IMR-90 (cell line): ENCODE data around the gene TRIP4. TPM values are rescaled to one million over a fixed set of nuclear protein-coding genes. Genes with fewer than 3 reads are reported as not detected.
A peak's percentile ranks its signal among the peaks of the same experiment; 100 is the strongest.

Source experiments
- ATAC-seq: fragments of 200-7000 bp; cut with Tn5 transposase; 2 replicates; pipeline ENCODE4 v1.9.1; 2020; ENCODE audit warnings: low read depth, mild to moderate bottlenecking, moderate library complexity
- BruUV-seq: library from RNA; stranded (reverse); fragments of 400-500 nt; replicated peaks from 2 replicates; lab custom pipeline; 2021; lab: Mats Ljungman, UMichigan
- CTCF ChIA-PET: fragments of 300-600 bp; formaldehyde crosslinking; extraction: SDS; loops from one replicate; lab custom pipeline; 2021; ENCODE audit warnings: antibody characterized with exemption; lab: Yijun Ruan, JAX
- POLR2A ChIA-PET: fragments of 300-600 bp; sonication (Branson Sonifier 250); formaldehyde crosslinking; loops from one replicate; lab custom pipeline; 2022; ENCODE audit warnings: antibody characterized with exemption; ENCODE audit not compliant: unreplicated experiment; lab: Charles Lee
- DNase-seq: peaks from one replicate; pipeline ENCODE4 v3.0.0; 2013
- H2AFZ ChIP-seq: replicated peaks from 2 replicates; pipeline ENCODE3; 2013; ENCODE audit warnings: low read length, mild to moderate bottlenecking; ENCODE audit not compliant: poor library complexity
- H2AK5ac ChIP-seq: 2 replicates; pipeline ENCODE4 v1.6.1; 2013; ENCODE audit warnings: low read depth, low read length, inconsistent platforms
- H2AK9ac ChIP-seq: replicated peaks from 2 replicates; pipeline ENCODE3; 2013; ENCODE audit warnings: mild to moderate bottlenecking, low read depth, low read length, moderate library complexity; ENCODE audit not compliant: poor library complexity
- H2BK120ac ChIP-seq: 2 replicates; pipeline ENCODE4 v1.6.1; 2013; ENCODE audit warnings: low read depth, low read length, inconsistent platforms
- H2BK15ac ChIP-seq: 3 replicates; pipeline ENCODE4 v1.6.1; 2013; ENCODE audit warnings: low read depth, low read length, inconsistent platforms
- H2BK20ac ChIP-seq: 2 replicates; pipeline ENCODE4 v1.6.1; 2013; ENCODE audit warnings: low read depth, mild to moderate bottlenecking, inconsistent platforms, low read length, moderate library complexity
- H2BK5ac ChIP-seq: 2 replicates; pipeline ENCODE4 v1.6.1; 2013; ENCODE audit warnings: mild to moderate bottlenecking, low read depth, low read length, inconsistent platforms; ENCODE audit not compliant: poor library complexity, severe bottlenecking
- H3K14ac ChIP-seq: replicated peaks from 2 replicates; pipeline ENCODE4 v1.6.1; 2013; ENCODE audit warnings: low read depth, low read length, inconsistent platforms
- H3K18ac ChIP-seq: 2 replicates; pipeline ENCODE4 v1.6.1; 2013; ENCODE audit warnings: low read depth, low read length, control low read depth
- H3K23ac ChIP-seq: 2 replicates; pipeline ENCODE4 v1.6.1; 2013; ENCODE audit warnings: low read depth, low read length, inconsistent platforms
- H3K27ac ChIP-seq: 2 replicates; pipeline ENCODE4 v1.5.1; 2013; ENCODE audit warnings: mild to moderate bottlenecking, control low read depth, low read length; ENCODE audit not compliant: insufficient read depth
- H3K27me3 ChIP-seq: 2 replicates; pipeline ENCODE4 v1.6.1; 2013; ENCODE audit warnings: low read length; ENCODE audit not compliant: control insufficient read depth, insufficient read depth
- H3K36me3 ChIP-seq: 2 replicates; pipeline ENCODE4 v1.6.1; 2013; ENCODE audit warnings: low read length, mixed read lengths; ENCODE audit not compliant: control insufficient read depth, insufficient read depth
- H3K4ac ChIP-seq: 2 replicates; pipeline ENCODE4 v1.6.1; 2013; ENCODE audit warnings: low read depth, low read length, inconsistent platforms
- H3K4me1 ChIP-seq: 2 replicates; pipeline ENCODE4 v1.6.1; 2013; ENCODE audit warnings: low read length, mixed read lengths; ENCODE audit not compliant: control insufficient read depth, insufficient read depth
- H3K4me2 ChIP-seq: 2 replicates; pipeline ENCODE4 v1.6.1; 2013; ENCODE audit warnings: low read depth, mild to moderate bottlenecking, control low read depth, low read length, moderate library complexity
- H3K4me3 ChIP-seq: 2 replicates; pipeline ENCODE4 v1.5.1; 2013; ENCODE audit warnings: low read depth, mild to moderate bottlenecking, control low read depth, low read length, moderate library complexity; ENCODE audit not compliant: insufficient read depth
- H3K56ac ChIP-seq: 2 replicates; pipeline ENCODE4 v1.6.1; 2013; ENCODE audit warnings: low read length, inconsistent platforms; ENCODE audit not compliant: insufficient read depth; ENCODE audit errors: extremely low read depth
- H3K79me1 ChIP-seq, 2 experiments: 2 replicates each; pipeline ENCODE4 v1.6.1; 2013; ENCODE audit warnings: low read length in 2 of 2, inconsistent platforms in 1 of 2, low read depth in 1 of 2
- H3K9ac ChIP-seq: 2 replicates; pipeline ENCODE4 v1.6.1; 2013; ENCODE audit warnings: low read depth, low read length, control low read depth
- H3K9me1 ChIP-seq: 2 replicates; pipeline ENCODE4 v1.6.1; 2013; ENCODE audit warnings: low read length, inconsistent platforms; ENCODE audit not compliant: insufficient read depth
- H3K9me3 ChIP-seq: 2 replicates; pipeline ENCODE4 v1.6.1; 2013; ENCODE audit warnings: low read length; ENCODE audit not compliant: control insufficient read depth, insufficient read depth
- H4K20me1 ChIP-seq: 2 replicates; pipeline ENCODE4 v1.6.1; 2013; ENCODE audit warnings: low read length, inconsistent platforms; ENCODE audit not compliant: insufficient read depth
- H4K5ac ChIP-seq: 2 replicates; pipeline ENCODE4 v1.6.1; 2013; ENCODE audit warnings: mild to moderate bottlenecking, low read depth, low read length, control low read depth
- H4K8ac ChIP-seq, 2 experiments: 2 replicates each; pipeline ENCODE4 v1.6.1; 2013; ENCODE audit warnings: low read depth in 2 of 2, low read length in 2 of 2, control low read depth in 1 of 2, inconsistent platforms in 1 of 2
- H4K91ac ChIP-seq: 2 replicates; pipeline ENCODE4 v1.6.1; 2013; ENCODE audit warnings: low read depth, low read length, inconsistent platforms; ENCODE audit not compliant: insufficient read depth
- BHLHE40 ChIP-seq: fragments of 150-350 bp; IDR thresholded peaks from 2 replicates; pipeline ENCODE4 v1.6.1; 2016; ENCODE audit warnings: mild to moderate bottlenecking, low read depth, low read length
- CEBPB ChIP-seq: IDR thresholded peaks from 2 replicates; pipeline ENCODE4 v1.6.1; 2012; ENCODE audit warnings: low read depth, low read length, improper control_type of control experiment
- CTCF ChIP-seq: conservative IDR thresholded peaks from 2 replicates; pipeline ENCODE4 v1.5.1; 2012; ENCODE audit warnings: mild to moderate bottlenecking, low read depth, low read length, improper control_type of control experiment
- MXI1 ChIP-seq: IDR thresholded peaks from 2 replicates; pipeline ENCODE4 v1.6.1; 2012; ENCODE audit warnings: low read depth, mild to moderate bottlenecking, low read length, moderate library complexity, borderline replicate concordance
- NFE2L2 ChIP-seq: fragments of 150-350 bp; IDR thresholded peaks from 2 replicates; pipeline ENCODE4 v1.6.1; 2016; ENCODE audit warnings: low read depth, mild to moderate bottlenecking, low read length
- RAD21 ChIP-seq: IDR thresholded peaks from 2 replicates; pipeline ENCODE4 v1.6.1; 2012; ENCODE audit warnings: low read length, improper control_type of control experiment
- SMC3 ChIP-seq: fragments of 150-350 bp; IDR thresholded peaks from 2 replicates; pipeline ENCODE4 v1.6.1; 2016; ENCODE audit warnings: low read depth, mild to moderate bottlenecking, antibody characterized with exemption, low read length, moderate library complexity
- WGBS, 2 experiments: methylation state at CpG; one replicate each; pipeline versions ENCODE4 v1.1.5 to v1.1.7; 2013; ENCODE audit warnings: missing lambda C conversion rate in 2 of 2; ENCODE audit not compliant: insufficient read length in 1 of 2; ENCODE audit errors: extremely low coverage in 2 of 2; 5-methylcytosine and 5-hydroxymethylcytosine counted together
- dilution Hi-C: fragments of 300-500 bp; cut with HindIII; formaldehyde crosslinking; loops from one replicate; pipeline ENCODE4 v1.14.3; 2018; ENCODE audit warnings: low sequenced_read_pairs; ENCODE audit not compliant: unreplicated experiment
- in situ Hi-C: fragments of 300-500 bp; cut with MboI; formaldehyde crosslinking; loops from 3 replicates; pipeline ENCODE4 v1.14.3; 2019; ENCODE audit warnings: low sequenced_read_pairs, inconsistent platforms, mixed read lengths
- intact Hi-C: fragments of 100-400 bp; cut with micrococcal nuclease; formaldehyde crosslinking; loops from 2 replicates; pipeline ENCODE4 v1.10.0; 2022
- polyA plus RNA-seq, 3 experiments: library from polyadenylated mRNA; depleted of rRNA; stranded (reverse); fragments of >200 nt; gene quantifications; 2 replicates each; pipeline ENCODE4 v1.2.3, GENCODE V29; 2012; ENCODE audit warnings: low replicate concordance in 1 of 3
- total RNA-seq: library from RNA; depleted of rRNA; stranded (reverse); fragments of >200 nt; gene quantifications from 2 replicates; pipeline ENCODE4 v1.2.3, GENCODE V29; 2012

Gene TRIP4
- total and polyA plus RNA-seq, 2 of the 4 experiments (the other 2 are of a cell fraction), result 13.1 to 19.4 TPM

- no peak for TF ChIP-seq BHLHE40
Measured at GRCh38 chr15:64464276-64465005, 76.8 kb downstream of the TRIP4 start (continued).

GRCh38 chr15:64466408-64467141 is 78.9 kb downstream of the TRIP4 start:
- CTCF ChIA-PET, result no interaction called here
- Histone ChIP-seq H3K4me3 (no peak overlapping the region), H4K8ac (no peak overlapping the region), H3K9me3 (no peaks in the 10 kb centered on the region), H3K27ac (no peak overlapping the region), H4K91ac (no peak overlapping the region), H2BK15ac (no peak overlapping the region), H3K56ac (no peak overlapping the region), H3K27me3 (no peaks in the 10 kb centered on the region), H3K9me1 (peaks cover 10% of the 10 kb centered on the region), H2AFZ (no peak overlapping the region), H2BK5ac (no peak overlapping the region), H3K4ac (no peak overlapping the region), H2AK9ac (no peak overlapping the region), H3K79me1 (peaks cover 39 to 89% of the 10 kb centered on the region in 2 experiments), H3K9ac (no peak overlapping the region), H3K36me3 (peaks cover 7% of the 10 kb centered on the region; the same call in 1 of the 2 replicates), H4K20me1 (peaks cover 76% of the 10 kb centered on the region), H2BK20ac (no peak overlapping the region), H3K18ac (no peak overlapping the region), H3K4me2 (0 out of 2 replicates have a peak overlapping the region, but pooled peaks have one; percentile 41), H3K4me1 (peaks cover 10% of the 10 kb centered on the region), H4K5ac (no peak overlapping the region), H3K14ac (peak overlapping the region; percentile 24; the same call in 1 of the 2 replicates), H2BK120ac (no peak overlapping the region), H2AK5ac (no peak overlapping the region), H3K23ac (0 out of 2 replicates have a peak overlapping the region, but pooled peaks have one; percentile 2)
- dilution Hi-C loops (no loop called here), in situ Hi-C loops (no loop called here), intact Hi-C loops (no loop called here)
- DNase-seq (no peak), ATAC-seq (no peak; the same call in 1 of the 2 replicates)
- POLR2A ChIA-PET, result no interaction called here
- no peak for TF ChIP-seq MXI1
- TF ChIP-seq RAD21, result no peak
- no peak for TF ChIP-seq NFE2L2
- no peak for TF ChIP-seq CEBPB
- no peak for TF ChIP-seq CTCF
- TF ChIP-seq SMC3, result no peak
- BruUV-seq, result no TSS peak
- no CpG with 5 or more reads among the region's 4 CpGs for WGBS, 2 experiments
